HG02763 (cell line): ENCODE measurements around the gene CLDN9.

ENCODE experiments used
- ATAC-seq: cut with Tn5 transposase; IDR thresholded peaks from one replicate; pipeline ENCODE4 v1.9.1; 2021; ENCODE audit warnings: mild to moderate bottlenecking, moderate library complexity; ENCODE audit not compliant: unreplicated experiment

CLDN9 gene

GRCh38 chr16:2974319-2975056 is 38.2 kb upstream of the CLDN9 start:
- no peak for ATAC-seq

DNA sequence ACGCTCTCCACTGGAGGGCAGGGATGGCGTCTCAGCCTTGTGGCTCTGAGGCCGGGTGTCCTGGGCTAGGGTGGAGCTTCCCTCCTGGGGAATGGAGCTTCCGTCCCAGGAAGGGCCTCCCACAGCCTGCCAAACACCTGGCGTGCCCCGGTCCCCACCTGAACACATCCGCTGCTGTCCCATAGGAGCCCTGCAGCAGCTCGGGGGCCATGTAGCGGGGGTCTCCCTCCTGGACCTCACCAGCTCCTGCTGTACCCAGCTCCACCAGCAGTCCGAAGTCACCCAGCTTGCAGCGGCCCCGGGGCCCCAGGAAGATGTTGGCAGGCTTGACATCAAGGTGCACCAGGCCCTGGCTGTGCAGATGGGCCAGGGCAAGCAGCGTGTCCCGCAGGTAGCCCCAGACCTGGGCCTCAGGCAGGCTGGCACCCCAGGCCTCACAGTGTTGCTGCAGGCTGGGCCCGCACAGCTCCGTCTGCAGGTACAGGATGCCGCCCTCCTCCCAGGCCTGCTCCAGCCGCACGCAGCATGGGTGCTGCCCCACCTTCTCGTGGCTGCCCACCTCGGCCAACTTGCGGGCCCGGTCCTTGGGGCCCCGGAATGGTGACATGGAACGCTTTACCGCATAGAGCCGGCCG is 37.4 kb upstream of the CLDN9 start:
- ATAC-seq: no peak

DNA sequence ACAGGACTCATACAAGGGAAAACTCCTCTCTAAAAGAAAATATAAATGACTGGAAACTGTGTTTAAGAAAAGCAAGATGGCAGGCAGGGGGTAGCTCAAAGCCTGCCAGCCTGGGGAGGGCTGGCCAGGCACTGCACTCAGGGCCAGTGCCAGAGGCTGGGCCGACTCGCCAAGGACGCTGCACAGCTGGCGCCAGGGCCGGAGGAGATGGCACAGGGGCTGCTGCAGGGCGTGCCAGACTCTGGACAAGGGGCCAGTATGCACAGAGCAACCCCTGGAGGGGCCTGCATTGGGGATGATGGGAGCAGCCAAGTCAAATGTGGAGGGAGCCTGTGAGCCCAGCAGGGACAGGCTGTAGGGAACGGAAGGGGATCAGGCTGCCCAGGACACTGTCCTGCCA is 36.5 kb upstream of the CLDN9 start:
- no peak for ATAC-seq

DNA sequence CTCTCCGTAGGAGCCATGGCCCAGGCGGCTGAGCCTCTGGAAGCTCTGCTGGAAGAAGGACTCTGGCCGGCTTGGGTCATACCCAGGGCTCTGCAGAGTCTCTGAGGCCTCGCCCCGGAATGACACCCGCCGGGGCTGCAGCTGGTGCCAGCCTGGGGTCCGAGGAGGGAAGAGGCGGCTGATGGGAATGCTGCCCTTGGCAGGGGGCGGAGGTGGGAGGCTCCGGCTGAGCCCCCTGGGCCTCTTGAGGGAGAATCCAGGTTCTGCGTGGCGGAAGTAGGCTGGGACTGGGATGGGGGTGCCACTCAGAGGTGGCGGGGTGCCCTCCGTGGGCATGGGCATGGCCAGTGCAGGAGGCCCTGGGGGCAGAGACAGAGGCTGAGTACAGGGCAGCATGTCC is 36.0 kb upstream of the CLDN9 start:
- ATAC-seq: no peak

DNA sequence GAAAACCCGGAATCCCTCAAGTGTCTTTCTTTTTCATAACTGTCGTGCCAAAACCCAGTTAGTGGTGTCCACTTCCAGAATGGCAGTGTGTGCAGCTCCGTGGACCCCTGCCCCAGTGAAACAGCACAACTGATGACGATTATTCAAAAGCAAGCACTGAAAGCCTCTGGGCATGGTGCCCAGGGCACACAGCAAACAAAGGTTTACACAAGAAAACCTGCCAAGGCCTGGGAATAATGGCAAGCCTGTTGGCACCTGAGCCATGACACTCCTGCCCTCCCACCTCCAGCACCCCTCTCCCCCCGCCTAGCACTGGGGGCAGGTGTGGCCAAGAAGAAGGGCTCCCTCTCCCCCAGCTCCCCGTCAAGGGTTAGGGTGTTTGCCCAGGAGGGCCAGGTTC is 35.3 kb upstream of the CLDN9 start:
- no peak for ATAC-seq

DNA sequence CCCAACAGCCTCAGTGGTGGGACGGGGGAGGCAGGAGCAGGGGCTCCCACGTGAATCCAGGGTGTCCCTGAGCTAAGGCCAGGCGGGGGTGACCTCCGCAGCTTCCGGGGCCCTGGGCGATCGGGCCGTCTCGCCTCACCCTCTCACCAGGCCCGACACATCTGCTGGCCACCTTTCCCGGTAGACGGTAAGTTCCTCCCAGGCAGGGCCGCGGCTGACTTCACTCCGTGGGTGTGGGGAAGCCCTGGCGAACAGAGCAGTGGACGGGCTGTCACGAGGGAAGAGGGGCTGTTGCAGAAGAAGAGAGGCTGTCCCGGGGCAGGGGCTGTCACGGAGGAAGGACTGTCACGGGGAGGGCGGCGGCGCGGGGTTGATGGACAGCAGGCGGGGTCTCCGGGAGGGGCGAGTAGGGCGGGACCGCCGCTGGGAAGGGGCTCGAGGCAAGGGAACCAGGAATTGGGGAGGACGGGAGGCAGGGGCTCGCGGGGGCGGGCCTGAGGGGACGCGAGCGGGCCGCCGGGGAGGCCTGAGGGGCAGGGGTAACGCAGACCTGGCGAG is 33.0 kb upstream of the CLDN9 start:
- ATAC-seq: peak; percentile 7

DNA sequence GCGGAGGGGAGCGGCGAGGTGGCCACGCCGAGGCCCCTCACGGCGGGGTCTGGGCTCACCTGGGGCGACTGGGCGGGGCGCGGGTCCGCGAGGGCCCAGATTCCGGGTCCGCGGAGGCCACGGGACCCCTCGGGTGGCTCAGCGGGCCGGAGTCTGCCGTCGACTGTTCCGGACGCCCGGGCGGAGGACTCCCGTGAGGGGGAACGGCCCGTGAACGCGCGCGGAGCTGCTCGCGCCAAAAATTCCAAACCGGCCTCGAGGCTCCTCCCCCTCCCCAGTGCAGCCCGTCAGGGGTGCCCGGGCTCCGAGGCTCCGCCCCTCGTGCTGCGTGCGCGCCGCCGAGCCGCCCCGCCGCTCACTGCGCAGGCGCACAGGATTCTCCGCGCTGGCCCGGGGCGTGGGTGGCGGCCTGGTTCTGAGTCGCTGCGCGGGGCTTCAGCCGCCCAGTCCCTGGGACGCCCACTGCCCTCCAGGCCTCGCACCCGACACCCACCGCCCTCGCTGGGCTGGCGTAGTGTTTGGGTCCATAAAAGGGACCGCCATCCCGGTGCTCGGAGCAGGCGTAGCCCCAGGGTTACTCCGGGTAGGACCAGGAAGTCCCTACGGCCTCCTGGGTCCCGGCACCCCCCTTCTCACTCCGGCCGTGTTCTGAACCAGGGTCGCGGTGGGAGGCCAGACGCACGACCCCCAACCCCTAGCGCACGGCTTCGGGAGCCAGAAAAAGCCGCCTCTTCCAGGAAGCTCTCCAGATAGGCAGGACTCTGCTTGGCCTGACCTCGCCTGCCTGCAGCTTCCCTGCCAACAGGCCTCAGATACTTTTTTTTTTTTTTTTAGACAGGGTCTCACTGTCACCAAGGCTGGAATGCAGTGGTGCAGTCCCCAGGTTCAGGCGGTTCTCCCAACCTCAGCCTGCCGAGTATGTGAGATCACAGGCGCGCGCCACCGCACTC is 32.2 kb upstream of the CLDN9 start, which contains the start of gene PKMYT1:
Gene PKMYT1 (minus strand): TSS at position 220 of the 950 bp plus-strand sequence. CDS start 789 bp downstream, outside the sequence.
- peak; percentile 74 for ATAC-seq

GRCh38 chr16:2981177-2981898 is 31.4 kb upstream of the CLDN9 start:
- ATAC-seq: no peak

DNA sequence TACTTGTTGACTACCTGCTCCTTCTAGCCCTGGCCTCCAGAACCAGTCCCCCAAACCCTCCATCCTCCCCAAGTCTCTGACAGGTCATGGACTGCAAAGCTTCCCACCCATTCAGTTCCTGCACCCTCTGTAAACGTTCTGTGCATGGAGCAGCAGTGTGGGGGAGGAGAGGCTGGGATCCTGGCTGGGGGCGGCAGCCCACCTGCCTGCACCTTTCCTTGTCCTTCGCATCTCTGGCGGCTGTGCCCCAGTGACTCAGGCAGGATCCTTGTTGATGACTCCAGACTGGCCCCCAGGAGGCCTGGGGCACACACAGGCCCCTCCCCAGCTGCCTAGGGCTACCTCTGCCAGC is 30.8 kb upstream of the CLDN9 start:
- no peak for ATAC-seq

- no peak for ATAC-seq
Measured at GRCh38 chr16:2982402-2982801, 30.3 kb upstream of the CLDN9 start.

GRCh38 chr16:2983706-2984136 is 29.0 kb upstream of the CLDN9 start:
- peak; percentile 40 for ATAC-seq

GRCh38 chr16:2985462-2985861 is 27.3 kb upstream of the CLDN9 start:
- no peak for ATAC-seq

DNA sequence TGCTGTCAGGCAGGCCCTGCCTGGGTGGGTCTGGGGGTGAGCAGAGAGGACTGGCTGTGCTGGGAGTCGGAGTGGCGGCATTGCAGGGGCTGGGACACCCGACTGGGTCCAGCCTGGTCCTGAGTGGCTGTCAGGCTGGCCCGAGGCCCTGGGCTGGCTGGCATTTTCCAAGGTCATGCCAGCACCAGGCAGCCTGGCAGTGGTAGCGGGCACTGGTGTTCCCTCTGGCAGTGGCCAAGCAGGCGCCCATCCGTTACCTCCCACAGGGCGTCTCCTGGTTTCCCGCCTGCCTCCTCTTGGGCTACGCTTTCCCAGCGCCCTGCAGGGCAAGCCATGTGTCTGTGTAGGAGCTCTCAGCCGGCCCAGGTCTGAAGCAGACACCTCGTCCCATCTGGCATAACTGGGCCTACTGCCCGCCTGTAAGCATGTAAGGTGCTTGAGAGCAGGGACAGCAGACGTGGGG is 26.8 kb upstream of the CLDN9 start:
- no peak for ATAC-seq

DNA sequence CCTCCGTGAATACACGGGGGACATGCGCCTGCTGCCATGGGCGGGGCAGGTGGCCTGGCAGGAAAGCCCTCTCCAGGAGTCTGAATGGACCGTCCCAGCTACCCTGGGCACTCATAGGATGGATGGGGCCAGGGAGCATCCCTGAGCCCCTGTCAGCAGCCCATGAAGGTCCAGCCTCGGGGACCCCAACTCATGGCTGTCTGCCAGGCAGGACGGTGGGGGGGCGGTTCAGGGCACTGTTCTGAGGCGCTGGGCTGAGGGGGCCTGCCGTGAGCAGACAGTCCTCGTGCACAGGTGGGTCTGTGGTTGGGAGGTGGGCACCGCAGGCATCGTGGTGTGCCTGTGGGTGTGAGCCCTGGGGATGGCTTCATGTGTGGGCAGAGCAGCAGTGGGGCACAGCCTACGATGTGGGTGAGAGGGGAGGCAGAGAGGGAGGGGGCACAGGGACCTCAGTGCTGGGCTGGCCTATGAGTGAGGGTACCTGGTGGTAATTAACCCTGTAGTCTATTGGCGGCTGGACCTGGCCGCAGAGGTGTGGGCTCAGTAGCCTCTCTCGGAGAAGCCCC is 26.0 kb upstream of the CLDN9 start:
- no peak for ATAC-seq

DNA sequence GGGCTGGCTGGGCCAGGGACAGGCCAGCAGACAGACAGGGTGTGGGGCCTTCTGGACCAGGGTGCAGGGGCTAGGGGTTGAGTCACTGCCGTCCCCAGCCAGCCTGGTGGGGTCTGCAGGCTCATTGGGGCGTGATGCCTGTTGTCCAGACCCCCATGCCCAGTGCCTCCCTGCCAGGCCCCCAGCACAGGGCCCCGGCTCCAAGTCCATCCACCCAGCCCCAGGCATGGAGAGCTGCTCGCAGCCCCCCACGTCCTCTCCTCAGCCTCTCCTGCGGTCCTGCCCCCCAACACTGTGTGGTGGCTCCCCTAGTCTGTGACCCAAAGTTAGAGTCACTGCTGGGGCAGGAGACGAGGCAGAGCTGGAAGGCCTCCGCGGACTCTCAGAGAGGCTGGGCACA is 25.4 kb upstream of the CLDN9 start:
- ATAC-seq: no peak

GRCh38 chr16:2987833-2988232 is 24.9 kb upstream of the CLDN9 start:
- no peak for ATAC-seq

DNA sequence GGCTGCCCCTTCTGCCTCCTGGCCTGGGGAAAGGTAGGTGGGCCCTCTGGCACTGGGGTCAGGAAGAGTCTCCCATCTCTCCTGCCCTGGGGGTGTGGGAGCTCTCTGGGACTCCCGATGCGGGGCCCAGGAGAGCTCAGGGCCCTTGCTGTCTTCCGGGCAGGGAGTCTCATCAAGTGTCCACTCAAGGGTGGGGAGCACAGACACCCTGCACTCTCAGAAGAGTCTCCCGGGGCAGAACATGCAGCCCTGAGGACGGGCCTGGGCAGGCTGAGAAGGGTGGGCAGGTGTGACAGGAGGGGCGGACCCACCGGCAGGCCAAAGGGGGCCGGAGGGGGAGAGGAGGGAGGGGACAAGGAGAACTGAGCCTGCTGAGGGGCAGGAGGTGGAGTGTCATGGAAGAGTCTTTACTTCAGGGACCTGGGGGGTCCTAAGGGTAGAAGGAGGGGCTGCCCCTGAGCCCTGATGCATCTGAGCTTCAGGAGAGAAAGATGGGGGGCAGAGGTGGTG is 24.1 kb upstream of the CLDN9 start:
- ATAC-seq: no peak

GRCh38 chr16:2990891-2991290 is 21.8 kb upstream of the CLDN9 start:
- ATAC-seq: no peak

GRCh38 chr16:2991566-2992261 is 21.0 kb upstream of the CLDN9 start:
- ATAC-seq: no peak
